Measurements from ENCODE around the gene MYLK.

The MYLK gene

DNA sequence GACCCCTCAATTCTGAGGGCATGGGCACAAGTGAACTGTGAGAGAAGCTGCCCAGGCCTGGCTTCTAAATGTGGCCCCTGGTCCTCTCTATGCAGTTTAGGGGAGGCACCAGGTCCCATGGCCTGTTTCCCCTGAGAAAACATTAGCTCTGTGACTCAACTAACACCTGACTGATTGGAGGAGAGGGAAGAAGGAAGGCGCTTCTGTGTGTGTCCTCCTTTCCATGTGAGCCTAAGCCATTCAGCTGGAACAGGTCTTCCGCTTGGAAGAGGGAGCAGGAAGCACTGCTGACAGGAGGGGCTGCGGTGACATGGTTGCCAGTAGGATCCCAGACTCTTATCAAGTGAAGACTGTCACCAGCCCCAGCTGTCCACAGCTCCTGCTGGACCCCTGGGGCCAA is 79.5 kb downstream of the MYLK start:
- FAIRE-seq (no peak), DNase-seq (ENCODE audit: insufficient read length, low spot score) (no peak)
- no peak for TF ChIP-seq CTCF (IDR thresholded peaks at IDR 0.05; ENCODE audit: insufficient read depth, missing control alignments)

GRCh38 chr3:123803521-123803920 is 80.6 kb downstream of the MYLK start:
- TF ChIP-seq CTCF (IDR thresholded peaks at IDR 0.05; ENCODE audit: insufficient read depth, missing control alignments): no peak
- DNase-seq (ENCODE audit: insufficient read length, low spot score): no peak
- no peak for FAIRE-seq

GRCh38 chr3:123802007-123802625 is 82.0 kb downstream of the MYLK start:
- no peak for TF ChIP-seq CTCF (IDR thresholded peaks at IDR 0.05; ENCODE audit: insufficient read depth, missing control alignments)
- DNase-seq (ENCODE audit: insufficient read length, low spot score): no peak
- no peak for FAIRE-seq

DNA sequence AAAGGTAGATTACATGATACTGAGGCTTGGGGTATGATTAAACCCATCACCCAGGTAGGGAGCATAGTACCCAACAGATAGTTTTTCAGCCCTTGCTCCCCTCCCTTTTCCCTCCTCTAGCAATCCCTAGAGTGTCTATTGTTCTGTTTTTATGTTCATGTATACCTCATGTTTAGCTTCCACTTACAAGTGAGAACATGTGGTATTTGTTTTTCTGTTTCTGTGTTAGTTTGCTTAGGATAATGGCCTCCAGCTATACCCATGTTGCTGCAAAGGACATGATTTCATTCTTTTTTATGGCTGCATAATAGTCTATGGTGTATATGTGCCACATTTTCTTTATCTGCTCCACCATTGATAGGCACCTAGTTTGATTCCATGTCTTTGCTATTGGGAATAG is 82.7 kb downstream of the MYLK start:
- no peak for TF ChIP-seq CTCF (IDR thresholded peaks at IDR 0.05; ENCODE audit: insufficient read depth, missing control alignments)
- no peak for FAIRE-seq
- no peak for DNase-seq (ENCODE audit: insufficient read length, low spot score)

GRCh38 chr3:123800362-123800682 is 83.8 kb downstream of the MYLK start:
- no peak for TF ChIP-seq CTCF (IDR thresholded peaks at IDR 0.05; ENCODE audit: insufficient read depth, missing control alignments)
- FAIRE-seq (no peak), DNase-seq (ENCODE audit: insufficient read length, low spot score) (no peak)

GRCh38 chr3:123799544-123800361 is 84.4 kb downstream of the MYLK start:
- FAIRE-seq: no peak
- no peak for DNase-seq (ENCODE audit: insufficient read length, low spot score)
- TF ChIP-seq CTCF (IDR thresholded peaks at IDR 0.05; ENCODE audit: insufficient read depth, missing control alignments): no peak

DNA sequence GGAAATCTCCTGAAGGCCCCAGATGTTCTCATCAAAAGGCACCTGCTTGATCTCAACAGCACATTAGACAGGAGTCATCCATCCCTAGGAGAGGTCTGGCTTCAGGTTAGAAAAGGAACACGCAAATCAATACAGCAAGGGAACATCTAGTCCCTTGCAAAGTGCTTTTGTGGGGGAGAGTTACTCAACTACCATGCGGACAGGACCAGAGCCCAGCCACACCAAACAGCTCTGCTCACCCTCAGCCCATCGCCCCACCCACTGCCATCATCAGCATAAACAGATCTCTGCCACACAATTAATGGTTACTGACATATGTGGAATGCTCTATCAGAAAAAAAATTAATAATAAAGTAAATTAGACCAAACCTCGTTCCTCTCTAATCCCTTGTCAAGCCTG is 85.6 kb downstream of the MYLK start:
- FAIRE-seq: no peak
- no peak for TF ChIP-seq CTCF (IDR thresholded peaks at IDR 0.05; ENCODE audit: insufficient read depth, missing control alignments)

More for the DNA sequence above, 85.6 kb downstream of the MYLK start:
- no peak for DNase-seq (ENCODE audit: insufficient read length, low spot score)

All from D721Med (cell line).